PC-9 (cell line): Measurements from ENCODE around the gene CECR2. TPM values are rescaled to one million over a fixed set of nuclear protein-coding genes. Genes with fewer than 3 reads are reported as not detected.

Experiments
- BruUV-seq: library from RNA; stranded (reverse); fragments of 400-500 nt; replicated peaks from 2 replicates; lab custom pipeline; 2021; lab: Mats Ljungman, UMichigan
- CTCF ChIA-PET: fragments of 300-600 bp; sonication (Branson Sonifier 250); formaldehyde crosslinking; loops from one replicate; lab custom pipeline; 2022; ENCODE audit warnings: antibody characterized with exemption; lab: Charles Lee
- POLR2A ChIA-PET: fragments of 300-600 bp; sonication (Branson Sonifier 250); formaldehyde crosslinking; loops from one replicate; lab custom pipeline; 2022; ENCODE audit warnings: antibody characterized with exemption; ENCODE audit not compliant: unreplicated experiment; lab: Charles Lee
- DNase-seq, 2 experiments: peaks; one replicate each; pipeline versions ENCODE4 v3.0.0 to v3.0.0-alpha.2; 2015 to 2022; ENCODE audit warnings: mixed read lengths in 1 of 2
- H2AFZ ChIP-seq: fragments of 200-600 bp; sonication (generic); 2 replicates; pipeline ENCODE4 v1.8.1; 2017; ENCODE audit warnings: antibody characterized with exemption
- H3F3A ChIP-seq: fragments of 200-600 bp; sonication (generic); 2 replicates; pipeline ENCODE4 v1.8.1; 2017; ENCODE audit warnings: antibody characterized with exemption, mild to moderate bottlenecking, low read depth; ENCODE audit not compliant: insufficient read depth
- H3K27ac ChIP-seq: fragments of 200-600 bp; sonication (generic); 2 replicates; pipeline ENCODE4 v1.6.1; 2016; ENCODE audit warnings: mixed run types
- H3K27me3 ChIP-seq: fragments of 200-600 bp; sonication (generic); 2 replicates; pipeline ENCODE4 v1.6.1; 2016; ENCODE audit warnings: low read depth, mixed run types; ENCODE audit not compliant: insufficient read depth
- H3K36me3 ChIP-seq: fragments of 200-600 bp; sonication (generic); 2 replicates; pipeline ENCODE4 v1.6.1; 2016; ENCODE audit warnings: low read depth, mixed run types
- H3K4me1 ChIP-seq: fragments of 200-600 bp; sonication (generic); replicated peaks from 2 replicates; pipeline ENCODE4 v1.6.1; 2016; ENCODE audit warnings: mixed run types; ENCODE audit not compliant: insufficient read depth
- H3K4me2 ChIP-seq: fragments of 200-600 bp; sonication (generic); 2 replicates; pipeline ENCODE4 v1.6.1; 2017; ENCODE audit warnings: mixed run types
- H3K4me3 ChIP-seq: fragments of 200-600 bp; sonication (generic); 2 replicates; pipeline ENCODE4 v1.6.1; 2016; ENCODE audit warnings: mixed run types
- H3K79me2 ChIP-seq: fragments of 200-600 bp; sonication (generic); 2 replicates; pipeline ENCODE4 v1.6.1; 2017; ENCODE audit warnings: low read depth, mixed run types
- H3K9me2 ChIP-seq: fragments of 200-600 bp; sonication (generic); 2 replicates; pipeline ENCODE4 v1.8.1; 2017; ENCODE audit warnings: mild to moderate bottlenecking; ENCODE audit not compliant: insufficient read depth
- H3K9me3 ChIP-seq: fragments of 200-600 bp; sonication (generic); 2 replicates; pipeline ENCODE4 v1.8.1; 2016; ENCODE audit warnings: low read depth; ENCODE audit not compliant: insufficient read depth
- H4K20me1 ChIP-seq: fragments of 200-600 bp; sonication (generic); 2 replicates; pipeline ENCODE4 v1.8.1; 2017; ENCODE audit not compliant: insufficient read depth
- CTCF ChIP-seq: fragments of 200-600 bp; sonication (generic); conservative IDR thresholded peaks from 2 replicates; pipeline ENCODE4 v1.6.1; 2017; ENCODE audit warnings: mixed run types, antibody characterized with exemption, mild to moderate bottlenecking, moderate library complexity
- EZH2 ChIP-seq: fragments of 200-600 bp; sonication (generic); IDR thresholded peaks from 2 replicates; pipeline ENCODE4 v1.8.0; 2017; ENCODE audit warnings: antibody characterized with exemption, low read depth
- intact Hi-C: fragments of 100-400 bp; cut with micrococcal nuclease; formaldehyde crosslinking; loops from one replicate; pipeline ENCODE4 v1.10.0; 2022; ENCODE audit not compliant: unreplicated experiment
- total RNA-seq: library from RNA; stranded (reverse); gene quantifications from 2 replicates; pipeline ENCODE4 v1.2.3, GENCODE V29; 2021

Gene CECR2
- total RNA-seq, 1 experiment from 2014 or later: not detected

DNA sequence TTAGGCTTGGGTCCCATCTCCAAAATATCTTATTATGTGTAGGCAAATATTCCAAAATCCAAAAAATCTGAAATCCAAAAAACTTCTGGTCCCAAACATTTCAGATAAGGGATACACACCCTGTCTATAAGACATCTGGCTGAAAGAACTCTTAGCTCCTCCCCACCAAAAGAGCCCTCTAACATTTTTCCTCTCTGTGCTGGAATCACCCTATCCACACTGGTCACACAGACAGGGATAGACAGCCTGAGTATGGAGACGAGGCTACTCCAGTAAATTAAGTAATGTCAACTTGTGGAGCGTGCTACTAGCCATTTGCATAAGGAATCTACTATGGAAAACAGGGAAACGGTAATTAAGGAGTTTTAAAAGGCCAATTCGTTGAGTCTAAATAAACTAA is 234.4 kb downstream of the CECR2 start:
- no peaks in the 10 kb centered on the region for H3K9me2 ChIP-seq
- no peaks in the 10 kb centered on the region for H4K20me1 ChIP-seq
- no peaks in the 10 kb centered on the region for H3K4me1 ChIP-seq
- TF ChIP-seq EZH2: no peak
- no peak for TF ChIP-seq CTCF
- 0 out of 2 replicates have a peak, but pooled peaks cover 4% of the 10 kb centered on the region for H3K36me3 ChIP-seq
- ChIA-PET POLR2A (no interaction called here), CTCF (no interaction called here)
- H3K4me3 ChIP-seq: no peak overlapping the region
- H3K79me2 ChIP-seq: no peaks in the 10 kb centered on the region
- no peak for DNase-seq
- H3F3A ChIP-seq: no peaks in the 10 kb centered on the region
- intact Hi-C loops: no loop called here
- no peak overlapping the region for H3K4me2 ChIP-seq
- no peak overlapping the region for H2AFZ ChIP-seq
- no peaks in the 10 kb centered on the region for H3K27me3 ChIP-seq
- H3K9me3 ChIP-seq: no peaks in the 10 kb centered on the region
- no TSS peak for BruUV-seq
- no peak overlapping the region for H3K27ac ChIP-seq

- no peak overlapping the region for H2AFZ ChIP-seq
- DNase-seq: no peak
- no peaks in the 10 kb centered on the region for H3F3A ChIP-seq
- intact Hi-C loops: no loop called here
- TF ChIP-seq EZH2 (no peak), CTCF (no peak)
- no peaks in the 10 kb centered on the region for H3K4me1 ChIP-seq
- BruUV-seq: no TSS peak
- no peaks in the 10 kb centered on the region for H3K9me2 ChIP-seq
- H3K9me3 ChIP-seq: no peaks in the 10 kb centered on the region
- no peaks in the 10 kb centered on the region for H3K27me3 ChIP-seq
- no peak overlapping the region for H3K4me3 ChIP-seq
- H3K4me2 ChIP-seq: no peak overlapping the region
- H3K36me3 ChIP-seq: 0 out of 2 replicates have a peak, but pooled peaks cover 4% of the 10 kb centered on the region
- no peak overlapping the region for H3K27ac ChIP-seq
- CTCF ChIA-PET: no interaction called here
- peaks cover 5% of the 10 kb centered on the region; the same call in 1 of the 2 replicates for H4K20me1 ChIP-seq
- no peaks in the 10 kb centered on the region for H3K79me2 ChIP-seq
- POLR2A ChIA-PET: no interaction called here
Observed at GRCh38 chr22:17606496-17606895, 237.2 kb downstream of the CECR2 start.

Other genes starting within 250 kb of the CECR2 start
- gene TMEM121B, start 248.1 kb upstream of the CECR2 start, total RNA-seq: not detected in 2 replicates
- gene HDHD5, start 210.2 kb upstream of the CECR2 start, total RNA-seq: 26.5 and 31.1 TPM in 2 replicates
- not detected in 2 replicates for gene ADA2, start 150.0 kb upstream of the CECR2 start, total RNA-seq
- 0.48 and 0.57 TPM in 2 replicates for gene SLC25A18, start 194.0 kb downstream of the CECR2 start, total RNA-seq